OCI-M1 (cell line): ENCODE data around the gene MSI2.

Source experiments
- DNase-seq: peaks from one replicate; lab custom pipeline; 2025; lab: John Stamatoyannopoulos, UW

The MSI2 gene

DNA sequence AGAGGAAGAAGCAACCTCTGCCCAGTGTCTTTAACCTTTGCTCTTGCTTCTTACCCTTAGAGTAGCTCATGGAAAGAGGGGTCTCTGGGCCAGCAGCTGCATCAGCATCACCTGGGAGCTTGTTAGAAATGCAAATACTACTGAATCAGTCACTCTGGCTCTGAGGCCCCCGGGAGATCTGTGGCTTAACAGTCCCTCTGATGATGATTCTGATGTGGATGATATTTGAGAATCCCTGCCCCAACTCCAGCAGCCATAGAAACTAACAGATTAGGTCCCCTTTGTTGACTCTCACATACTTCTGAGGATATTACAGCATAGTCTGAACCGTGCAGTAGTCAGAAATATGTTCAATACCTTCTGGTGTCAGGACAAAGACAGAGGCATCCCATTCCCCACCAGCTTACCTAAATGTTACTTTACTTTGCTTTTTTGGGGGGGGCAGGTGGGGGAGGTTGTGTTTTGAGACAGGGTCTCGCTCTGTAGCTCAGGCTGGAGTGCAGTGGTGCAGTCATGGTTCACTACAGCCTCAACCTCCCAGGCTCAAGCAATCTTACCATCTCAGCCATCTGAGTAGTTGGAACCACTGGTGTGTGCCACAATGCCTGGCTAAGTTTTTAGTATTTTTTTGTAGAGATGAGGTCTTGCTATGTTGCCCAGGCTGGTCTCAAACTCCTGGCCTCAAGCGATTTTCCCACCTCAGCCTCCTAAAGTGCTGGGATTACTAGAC, 268.7 kb downstream of the MSI2 start:
- no peak for DNase-seq

DNA sequence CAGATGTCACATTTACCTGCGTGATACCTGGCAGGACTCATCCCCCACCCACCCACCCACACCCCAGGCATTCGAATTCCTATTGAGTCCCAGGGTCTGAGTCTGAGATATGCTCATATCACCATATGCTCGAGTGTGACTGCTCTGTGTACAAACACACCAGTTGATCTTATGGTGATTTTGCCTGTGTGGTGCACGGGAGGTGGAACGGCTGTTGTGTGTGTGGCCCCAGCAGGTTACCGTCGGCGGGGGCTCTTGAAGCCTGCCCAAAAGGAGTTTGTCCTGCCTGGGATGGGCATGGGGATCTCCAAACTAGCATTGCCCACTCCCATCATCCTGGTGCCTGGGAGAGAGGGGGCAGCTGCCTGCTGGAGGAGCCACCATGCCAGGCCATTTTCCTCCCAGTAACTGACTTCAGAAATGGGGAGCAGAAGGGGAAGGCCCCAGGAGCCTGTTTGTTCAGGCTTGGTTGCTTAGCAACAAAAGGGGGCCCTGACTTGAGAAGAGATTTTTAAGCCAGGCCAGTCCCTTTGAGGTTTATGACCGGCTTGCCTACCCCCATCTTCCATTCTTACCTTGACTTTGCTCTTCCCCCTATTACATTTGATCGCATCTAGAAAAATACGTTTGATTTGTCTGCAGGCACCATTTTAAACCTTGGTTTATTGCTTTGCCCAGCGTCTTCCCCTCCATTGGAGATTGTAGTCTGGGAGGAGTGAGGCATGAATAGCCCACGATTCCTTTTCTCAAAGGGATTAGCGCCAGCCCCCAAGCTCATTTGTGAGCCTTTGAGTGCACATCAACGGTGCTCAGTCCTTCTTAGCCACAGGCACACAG, 271.1 kb downstream of the MSI2 start:
- DNase-seq, result no peak

DNA sequence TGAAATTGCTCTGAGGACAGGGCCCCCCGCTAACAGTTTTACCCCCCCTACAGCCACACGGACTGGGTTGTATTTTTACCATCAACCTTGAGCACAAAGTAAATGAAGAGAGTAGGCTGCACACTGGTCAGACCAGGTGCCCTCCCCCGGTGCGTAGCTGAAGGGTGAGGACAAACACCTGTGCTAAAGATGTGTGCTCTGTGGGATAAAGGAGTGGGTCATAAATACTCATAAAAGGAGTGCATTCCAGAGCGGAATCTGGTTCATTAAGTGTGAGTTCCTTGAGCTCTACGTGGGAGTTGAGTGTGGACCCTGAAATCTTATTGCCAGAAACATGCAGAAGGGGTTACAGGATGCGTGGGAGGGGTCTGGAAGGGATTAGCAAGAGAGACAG, 271.7 kb downstream of the MSI2 start:
- DNase-seq, result no peak

DNA sequence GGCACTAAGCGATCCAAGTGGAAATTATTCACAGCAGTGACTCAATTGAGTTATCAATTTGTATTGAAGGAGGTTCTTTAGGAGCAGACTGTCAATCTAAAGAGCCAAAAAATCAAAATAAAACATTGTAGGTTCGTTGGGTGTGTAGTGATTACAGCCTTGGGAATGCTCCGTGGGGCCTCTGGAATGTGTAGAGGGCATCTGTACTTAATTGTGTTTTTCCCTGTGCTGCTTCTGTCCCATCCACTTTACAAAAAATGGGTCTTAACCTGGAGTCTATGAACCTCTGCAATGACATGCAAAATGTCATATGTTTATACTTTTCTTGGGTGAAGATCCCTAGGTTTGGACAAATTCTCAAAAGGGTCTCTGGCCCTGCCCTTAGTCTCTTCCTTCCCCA, 273.7 kb downstream of the MSI2 start:
- DNase-seq, result no peak

DNA sequence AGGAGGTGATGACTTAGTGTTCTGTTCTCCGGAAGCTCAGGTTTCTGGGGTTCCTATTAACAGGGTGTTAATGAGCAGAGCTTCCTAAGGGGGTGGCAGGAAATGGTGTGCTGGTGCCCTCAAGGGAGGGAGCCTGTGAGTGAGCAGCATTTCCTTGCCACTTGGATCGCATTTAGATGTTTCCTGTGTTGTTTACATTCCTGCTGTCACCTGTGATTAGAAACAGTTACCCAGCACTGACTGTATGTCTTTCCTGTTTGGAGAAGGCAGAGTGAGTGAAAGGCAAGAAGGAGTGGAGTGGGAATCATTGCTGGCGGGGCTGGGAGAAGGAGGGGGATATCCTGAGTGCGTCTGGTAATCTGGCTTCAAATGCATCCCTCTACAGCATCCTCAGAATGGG, 274.2 kb downstream of the MSI2 start:
- no peak for DNase-seq

DNA sequence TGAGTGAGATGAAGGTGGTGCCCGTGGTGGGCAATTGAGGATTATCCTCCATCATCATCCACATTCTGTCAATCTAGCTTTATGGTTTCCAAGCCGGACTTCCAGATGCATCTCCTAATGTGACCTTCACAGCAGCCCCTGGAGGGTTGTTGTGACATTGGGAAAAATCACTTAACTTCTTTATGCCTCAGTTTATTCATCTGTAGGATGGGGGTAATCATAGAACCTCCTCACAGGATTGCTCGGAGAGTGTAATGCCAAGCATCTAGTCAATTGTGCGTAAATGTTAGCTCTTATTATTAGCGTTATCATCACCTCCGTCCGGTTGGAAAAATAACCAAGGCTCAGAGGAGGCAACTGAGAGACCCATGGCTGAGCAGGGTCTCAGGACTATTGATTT, 274.8 kb downstream of the MSI2 start:
- DNase-seq, result no peak

DNA sequence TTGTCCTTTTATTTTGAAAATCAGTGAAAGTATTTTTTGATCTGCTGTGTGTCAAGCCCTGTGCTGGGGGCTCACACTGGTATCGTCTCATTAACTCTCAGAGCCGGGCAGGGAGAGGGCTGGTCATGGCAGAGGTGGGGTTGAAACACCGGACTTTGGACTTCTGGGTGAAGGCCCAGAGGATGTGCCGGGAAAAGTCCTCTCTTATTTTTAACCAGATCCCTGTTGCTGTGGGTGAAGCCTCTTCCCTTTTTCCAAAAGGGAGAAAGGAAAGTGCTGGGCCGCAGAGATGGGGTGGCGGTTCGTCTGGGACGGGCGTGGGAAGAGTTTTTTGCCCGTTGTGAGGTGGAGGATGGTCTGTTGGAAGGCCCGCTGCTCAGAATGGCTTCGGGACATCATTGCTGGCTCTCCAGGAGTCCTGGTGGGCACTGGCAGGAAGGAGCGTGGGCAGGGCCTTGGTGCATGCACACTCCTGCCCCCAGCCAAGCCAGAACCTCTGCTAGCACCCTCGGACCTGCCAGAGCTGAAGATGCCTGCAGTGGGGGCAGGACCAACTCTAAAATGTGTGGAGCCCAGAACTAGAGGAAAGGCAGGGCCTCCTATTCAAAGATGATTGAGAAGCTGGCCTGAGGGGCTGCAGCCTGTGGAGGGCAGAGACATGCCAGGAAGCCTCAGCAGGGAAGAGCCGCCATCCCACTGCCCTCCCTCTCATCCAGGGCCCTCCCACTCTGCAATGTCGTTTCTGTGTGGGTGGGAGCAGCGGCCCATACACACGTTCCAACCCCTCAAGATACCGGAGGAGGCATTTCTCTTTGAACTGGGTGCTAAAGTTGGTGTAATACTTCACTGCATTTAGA, 275.6 kb downstream of the MSI2 start:
- DNase-seq, result no peak

DNA sequence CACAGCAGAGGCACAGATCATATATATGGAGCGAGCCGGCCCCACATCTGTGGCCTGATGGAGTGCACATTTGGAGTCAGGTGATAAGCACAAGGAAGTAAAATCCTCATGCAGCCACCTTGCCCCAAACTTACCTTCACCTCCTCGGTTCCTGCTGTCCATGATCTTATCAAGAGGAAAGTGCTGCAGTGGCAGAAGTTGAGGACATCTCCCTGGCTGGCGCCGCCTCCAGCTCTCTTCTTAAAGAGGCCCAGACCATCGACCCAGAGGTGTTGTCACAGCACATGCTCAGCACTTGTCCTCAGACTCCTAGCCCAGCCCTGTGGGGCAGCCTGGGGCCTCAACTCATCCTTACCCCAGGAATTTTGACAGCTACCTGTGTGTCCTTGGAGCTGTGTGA, 276.2 kb downstream of the MSI2 start:
- no peak for DNase-seq

DNA sequence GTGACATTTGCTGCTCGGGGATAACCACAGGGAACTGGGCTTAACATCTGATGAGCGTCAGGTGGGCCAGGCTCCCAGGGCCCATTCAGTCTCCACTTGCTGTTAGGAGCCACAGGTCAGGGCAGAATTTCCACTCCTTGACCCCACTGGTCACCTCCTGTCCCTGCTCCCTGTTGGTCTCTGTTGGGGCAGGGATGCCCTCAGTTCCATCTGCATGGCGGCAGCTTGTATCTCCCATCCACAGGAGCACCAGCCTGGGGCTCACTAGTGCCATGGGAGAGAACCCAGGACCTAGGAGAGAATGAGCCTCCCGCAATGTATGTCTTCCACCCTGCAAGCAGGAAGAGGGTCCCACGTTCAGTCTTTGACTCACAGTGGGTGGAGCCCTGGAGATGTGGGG, 276.6 kb downstream of the MSI2 start:
- no peak for DNase-seq

DNA sequence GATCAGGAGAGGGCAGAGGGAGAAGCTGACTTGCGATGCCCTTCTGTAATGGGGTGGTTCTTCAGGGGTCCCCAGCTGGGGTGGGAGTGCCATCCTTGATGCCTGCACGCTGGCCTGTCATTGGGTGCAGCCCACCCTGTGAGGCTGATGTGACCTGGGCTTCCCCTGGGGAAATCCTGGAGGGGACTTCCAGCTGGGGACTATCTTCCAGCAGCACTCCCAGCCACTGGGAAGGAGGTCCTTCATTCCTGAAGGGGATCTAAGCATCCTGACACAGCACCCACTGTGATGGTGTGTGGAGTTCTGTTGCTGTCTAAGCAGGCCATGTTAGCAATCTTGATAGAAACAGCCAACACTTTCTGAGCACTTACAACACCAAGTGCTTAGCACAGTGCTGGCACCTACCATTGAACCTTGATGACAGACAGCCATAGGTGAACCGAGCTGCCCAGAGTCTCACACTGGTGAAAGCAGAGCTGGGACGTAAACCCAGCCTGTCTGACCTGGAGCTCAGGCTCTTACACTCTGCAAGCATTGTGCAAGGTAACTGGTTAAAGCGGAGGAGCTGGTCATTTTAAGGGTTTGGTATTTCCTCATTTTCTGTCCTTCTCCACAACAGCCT, 277.5 kb downstream of the MSI2 start:
- DNase-seq, result no peak

DNA sequence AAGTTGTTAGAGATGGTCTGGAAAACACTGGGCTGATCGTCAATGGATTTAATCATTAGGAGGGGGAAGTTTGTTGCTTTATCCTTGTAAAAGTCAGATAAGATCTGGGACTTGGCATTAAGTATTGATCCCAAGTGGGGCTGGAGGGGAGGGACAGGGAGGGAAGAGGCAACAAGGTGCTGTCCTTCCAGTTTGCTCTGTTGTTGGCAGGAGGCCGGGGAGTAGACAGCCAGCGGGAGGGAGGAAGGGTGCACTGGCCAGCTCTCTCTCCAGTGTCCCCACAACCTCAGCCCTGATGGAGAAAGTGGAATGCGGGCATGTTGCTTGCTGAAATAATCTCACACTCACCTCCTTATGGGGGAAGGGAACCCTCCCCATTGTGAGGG, 278.5 kb downstream of the MSI2 start:
- DNase-seq, result no peak

DNA sequence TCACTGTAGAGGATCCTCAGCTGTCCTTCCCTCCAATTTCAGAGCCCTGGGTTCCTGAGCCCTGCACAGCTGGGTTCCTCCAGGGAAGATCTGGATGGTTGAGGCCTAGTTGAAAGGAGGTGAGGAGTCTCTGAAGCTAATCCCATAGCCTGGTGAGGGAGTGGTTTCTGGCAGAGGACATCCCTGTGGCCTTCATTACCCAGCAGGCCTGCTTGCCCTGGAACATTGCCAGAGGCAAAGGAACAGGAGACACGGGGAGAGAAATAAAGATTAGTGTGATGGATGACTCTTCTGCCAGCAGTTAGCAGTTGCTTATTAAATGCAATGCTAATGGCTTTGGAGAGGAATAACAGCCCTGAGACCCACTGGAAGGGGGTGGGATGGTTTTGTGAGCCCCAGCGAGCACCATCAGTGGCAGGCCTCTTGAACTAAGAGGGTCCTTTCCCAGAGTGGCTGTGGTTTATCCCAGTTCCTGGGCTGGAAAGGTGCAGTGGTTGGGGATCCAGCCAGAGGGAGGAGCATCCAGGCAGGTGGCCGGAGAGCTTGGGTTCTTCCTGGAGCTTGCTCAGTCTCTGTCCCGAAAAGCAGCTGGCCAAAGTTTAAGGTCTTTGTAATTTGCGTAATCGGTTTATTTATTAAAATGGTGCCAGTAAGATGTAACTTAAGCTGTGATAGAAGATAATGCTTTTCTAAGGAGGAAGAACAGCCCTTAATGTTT, 279.1 kb downstream of the MSI2 start:
- DNase-seq, result peak; percentile 4

DNA sequence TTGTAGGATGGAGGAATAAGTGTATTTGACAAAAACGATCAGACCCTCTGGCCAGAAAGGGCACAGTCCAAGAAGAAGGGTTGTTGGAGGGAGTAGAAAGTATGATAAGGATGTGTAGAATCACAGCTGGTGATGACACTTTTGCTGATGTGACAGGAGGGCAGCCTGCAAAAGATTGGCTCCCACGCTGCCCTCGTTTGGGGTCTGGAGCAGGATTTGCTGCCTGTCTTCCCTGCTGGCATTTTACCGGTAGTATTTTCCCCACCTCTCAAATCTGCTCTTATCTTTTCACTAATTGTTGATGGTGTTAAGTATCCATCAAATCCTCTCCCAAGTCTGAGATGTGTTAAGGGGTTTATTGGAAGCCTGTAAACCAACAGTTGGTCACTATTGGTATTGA, 280.0 kb downstream of the MSI2 start:
- DNase-seq, result no peak

DNA sequence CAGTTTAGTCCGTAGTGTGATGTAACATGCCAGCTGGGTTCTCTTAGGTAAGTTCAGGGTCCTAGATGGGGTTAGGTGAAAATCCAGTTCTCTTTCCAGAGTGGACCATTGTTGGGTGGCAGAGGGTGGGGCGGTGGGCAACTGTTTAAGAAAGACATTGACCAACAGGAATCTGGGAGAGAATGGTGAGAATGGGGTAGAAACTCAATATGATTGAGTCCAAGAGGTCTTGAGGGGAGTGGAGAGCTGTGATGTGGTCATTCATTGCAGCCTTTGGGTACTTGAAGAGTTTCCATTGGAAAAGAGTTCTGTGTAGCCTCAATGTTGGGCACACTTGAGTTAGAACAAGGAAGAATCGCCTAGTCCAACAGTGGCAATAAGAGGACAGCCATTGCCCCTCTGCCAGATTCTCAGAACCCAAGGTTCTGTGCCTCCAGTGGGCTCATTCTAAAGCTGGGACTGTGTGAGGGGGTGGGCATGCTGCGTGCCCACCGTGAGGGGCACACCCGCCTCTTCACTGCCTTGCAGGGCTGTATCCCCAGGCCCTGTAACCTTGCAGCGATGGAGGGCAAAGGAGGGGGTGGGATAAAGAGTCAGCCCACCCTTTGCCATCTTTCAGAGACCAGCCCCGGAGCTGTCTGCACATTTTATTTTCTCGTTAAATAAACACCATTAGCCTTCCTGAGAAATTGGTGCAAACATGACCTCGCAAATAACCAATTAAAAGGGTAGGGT, 280.6 kb downstream of the MSI2 start:
- no peak for DNase-seq

DNA sequence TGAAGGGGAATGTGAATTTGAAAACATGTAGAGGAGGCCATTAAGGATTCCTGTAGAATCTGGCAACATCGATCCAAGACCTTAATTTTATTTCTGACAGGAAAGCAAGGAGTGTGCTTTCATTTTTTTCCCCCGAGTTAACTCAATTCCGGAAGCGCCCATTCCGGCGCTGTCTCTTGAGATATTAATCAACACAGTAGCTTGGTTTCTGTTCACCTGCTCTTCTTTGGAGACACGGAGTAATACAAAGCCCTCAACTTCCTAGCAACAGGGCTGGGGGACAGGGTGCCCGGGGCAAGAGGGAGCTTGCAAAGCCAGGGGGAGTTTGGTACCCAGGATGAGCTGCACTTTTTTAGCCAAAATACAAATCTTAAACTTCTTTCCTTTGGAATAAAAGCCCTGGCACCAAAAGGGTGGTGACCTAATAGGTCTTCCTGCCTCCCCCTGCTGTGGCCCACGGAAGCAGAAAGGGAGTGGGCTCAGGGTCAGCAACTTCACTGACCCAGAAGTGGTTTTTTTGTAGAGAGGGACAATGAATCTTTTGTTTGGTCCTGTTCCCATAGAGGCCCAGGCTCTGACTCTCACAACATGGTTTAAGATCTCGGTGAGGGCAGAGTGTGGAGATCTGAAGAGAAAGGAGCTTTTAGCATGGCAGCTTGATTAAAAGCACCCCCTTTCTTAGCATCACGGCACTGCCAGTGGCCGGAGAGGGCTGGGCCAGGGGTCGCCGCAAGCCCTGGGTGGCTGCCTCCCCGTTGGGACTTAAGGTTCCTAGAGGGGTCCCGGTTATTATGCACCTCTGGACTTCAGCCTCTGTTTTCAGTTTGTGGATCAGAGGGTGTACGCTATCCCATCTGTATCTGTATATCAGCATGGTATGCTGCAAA, 281.4 kb downstream of the MSI2 start:
- no peak for DNase-seq

DNA sequence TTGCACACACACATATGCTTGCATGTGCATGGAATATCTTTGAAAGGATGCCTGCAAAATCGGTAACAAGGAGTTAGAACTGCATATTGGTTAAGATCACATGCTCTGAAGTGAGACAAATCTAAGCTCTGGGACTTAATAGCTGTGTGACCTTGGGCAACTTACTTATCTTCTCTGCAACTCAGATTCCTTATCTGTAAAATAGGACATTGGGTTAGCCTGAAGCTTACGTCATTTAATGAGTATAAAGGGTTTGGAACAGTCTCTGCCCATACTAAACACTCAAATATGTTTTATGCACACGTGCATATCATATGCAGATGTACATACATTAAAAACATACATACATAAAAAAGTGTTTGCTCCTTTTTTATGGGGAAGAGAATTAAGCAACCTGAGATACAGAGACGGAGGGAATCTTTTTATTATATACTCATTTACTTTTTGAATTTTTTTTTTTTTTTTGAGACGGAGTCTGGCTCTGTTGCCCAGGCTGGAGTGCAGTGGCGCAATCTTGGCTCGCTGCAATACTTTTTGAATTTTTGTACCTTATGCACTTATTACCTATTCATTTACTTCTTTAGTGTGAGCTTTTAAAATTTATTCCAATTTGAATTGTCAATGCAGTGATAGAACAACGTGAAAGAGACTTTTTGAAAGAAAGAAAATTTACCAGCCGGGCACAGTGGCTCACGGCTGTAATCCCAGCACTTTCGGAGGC, 282.6 kb downstream of the MSI2 start:
- no peak for DNase-seq

DNA sequence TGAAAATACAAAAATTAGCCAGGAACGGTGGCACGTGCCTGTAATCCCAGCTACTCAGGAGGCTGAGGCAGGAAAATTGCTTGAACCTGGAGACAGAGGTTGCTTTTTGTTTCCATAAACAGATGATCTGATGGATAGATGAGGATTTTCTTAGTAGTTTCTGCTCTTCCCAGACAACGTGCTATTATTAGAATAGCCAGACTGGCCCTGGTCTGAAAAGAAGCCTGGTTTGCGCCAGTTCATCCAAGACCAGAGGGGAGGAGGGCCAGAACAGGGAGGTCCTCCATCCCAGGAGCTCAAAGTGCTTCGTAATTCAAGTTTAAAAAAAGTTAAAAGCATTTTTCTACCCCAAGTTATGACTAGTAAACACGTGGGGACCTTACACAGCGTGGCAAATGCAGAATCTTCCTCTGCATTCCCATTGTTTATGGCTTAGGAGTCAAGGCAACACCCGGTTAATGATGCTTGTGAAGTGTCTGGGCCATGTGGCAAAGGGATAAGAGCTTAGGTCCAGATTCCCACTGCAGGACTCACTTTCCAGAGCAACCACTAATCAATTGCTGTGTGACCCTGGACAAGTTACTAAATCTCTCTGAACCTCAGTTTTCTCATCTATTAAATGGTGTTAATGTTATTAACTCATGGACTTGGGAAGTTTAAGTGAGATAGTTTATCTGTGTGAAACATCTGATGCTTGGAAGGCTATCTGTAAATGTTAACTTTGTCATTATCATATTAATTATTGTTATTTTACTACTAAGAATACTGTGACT, 283.4 kb downstream of the MSI2 start:
- no peak for DNase-seq

DNA sequence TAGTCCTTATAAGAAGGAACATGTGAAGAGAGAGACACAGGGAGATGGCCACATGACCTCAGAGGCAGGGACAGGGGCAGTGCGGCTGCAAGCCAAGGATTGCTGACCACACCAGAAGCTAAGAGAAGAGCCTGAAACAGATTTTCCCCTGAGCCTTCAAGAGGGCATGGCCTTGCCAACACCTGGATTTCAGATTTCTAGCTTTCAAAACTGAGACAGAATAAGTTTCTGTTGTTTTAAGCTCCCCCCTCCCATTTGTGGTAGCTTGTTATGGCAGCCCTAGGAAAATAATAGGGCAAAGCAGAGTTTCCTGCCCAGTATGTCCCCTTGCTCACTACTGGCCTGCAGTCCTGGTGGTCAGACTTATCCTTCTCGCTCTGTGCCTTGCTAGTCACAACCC, 284.3 kb downstream of the MSI2 start:
- DNase-seq, result no peak
